Inflammatory macrophage treated with lipopolysaccharide for 4 hours (primary cell): ENCODE data around the gene KAT8.

ENCODE experiments used
- DNase-seq: peaks from one replicate; pipeline ENCODE4 v3.0.0-alpha.2; 2020

KAT8 gene

GRCh38 chr16:31117384-31118222 is at the start of gene KAT8:
Gene KAT8, plus strand, starts transcription at chr16:31117664. Its CDS starts 18 bp downstream, at chr16:31117682.
- DNase-seq: peak; percentile 99

GRCh38 chr16:31071861-31072260 is 45.6 kb upstream of the KAT8 start:
- peak; percentile 53 for DNase-seq

GRCh38 chr16:31072540-31073141 is 44.8 kb upstream of the KAT8 start:
- peak; percentile 19 for DNase-seq

DNA sequence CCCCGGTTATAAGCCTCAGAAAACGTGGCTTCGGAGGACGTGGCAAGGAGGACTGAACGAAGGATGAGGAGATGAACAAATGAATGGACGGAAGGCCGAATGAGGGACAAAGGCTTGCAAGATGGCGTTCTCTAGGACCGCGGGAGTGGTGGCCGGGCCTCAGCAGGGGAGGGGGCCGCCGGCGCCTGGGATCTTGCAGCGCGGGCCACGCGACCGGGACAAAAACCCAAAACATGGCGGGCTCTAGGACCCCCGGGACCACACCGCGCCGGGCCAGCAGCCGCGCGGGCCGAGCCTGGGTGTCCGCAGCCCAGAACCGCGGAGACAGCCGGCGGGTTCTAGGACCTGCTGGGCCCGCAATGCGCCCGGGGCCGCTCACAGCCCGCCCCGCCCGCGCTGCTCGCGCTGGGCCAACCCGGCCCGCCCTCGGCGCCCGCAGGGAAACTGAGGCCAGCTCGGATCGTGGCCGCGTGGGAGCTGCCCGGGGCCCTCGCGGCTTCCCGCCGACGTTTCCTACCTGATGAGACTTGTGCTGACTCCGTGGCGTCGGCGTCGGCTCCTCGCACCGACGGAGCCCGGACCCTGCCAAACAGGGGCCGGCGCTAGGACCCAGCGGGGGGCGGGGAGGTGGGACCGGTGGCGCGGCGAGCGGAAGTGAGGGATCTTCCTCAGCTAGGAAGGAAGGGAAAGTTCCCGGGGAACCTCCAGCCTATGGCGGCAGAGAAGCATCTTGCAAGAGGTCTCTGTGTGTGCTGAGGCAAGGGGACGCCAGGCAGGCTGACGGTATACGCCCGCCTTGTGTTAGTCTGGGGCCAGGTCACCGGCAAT is 44.1 kb upstream of the KAT8 start:
- DNase-seq: peak; percentile 93

GRCh38 chr16:31073970-31074813 is 43.3 kb upstream of the KAT8 start, which contains the start of the genes ZNF646 and ZNF668:
Gene ZNF646, plus strand, starts transcription at chr16:31074422. Its CDS starts 1,903 bp downstream, at chr16:31076325.
Gene ZNF668, minus strand, starts transcription at chr16:31074240. Its CDS starts 9,781 bp downstream, at chr16:31064459.
- DNase-seq: peak; percentile 100

- no peak for DNase-seq
Measured at GRCh38 chr16:31074814-31075183, 42.7 kb upstream of the KAT8 start.

DNA sequence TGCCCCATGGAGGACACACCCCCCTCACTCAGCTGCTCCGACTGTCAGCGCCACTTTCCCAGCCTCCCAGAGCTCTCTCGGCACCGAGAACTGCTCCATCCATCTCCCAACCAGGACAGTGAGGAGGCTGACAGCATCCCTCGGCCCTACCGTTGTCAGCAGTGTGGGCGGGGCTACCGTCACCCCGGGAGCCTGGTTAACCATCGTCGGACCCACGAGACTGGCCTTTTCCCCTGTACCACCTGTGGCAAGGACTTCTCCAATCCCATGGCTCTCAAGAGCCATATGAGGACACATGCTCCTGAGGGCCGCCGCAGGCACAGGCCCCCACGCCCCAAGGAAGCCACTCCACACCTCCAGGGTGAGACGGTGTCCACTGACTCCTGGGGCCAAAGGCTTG is 41.1 kb upstream of the KAT8 start:
- no peak for DNase-seq

- no peak for DNase-seq
Measured at GRCh38 chr16:31077024-31077423, 40.4 kb upstream of the KAT8 start.

DNA sequence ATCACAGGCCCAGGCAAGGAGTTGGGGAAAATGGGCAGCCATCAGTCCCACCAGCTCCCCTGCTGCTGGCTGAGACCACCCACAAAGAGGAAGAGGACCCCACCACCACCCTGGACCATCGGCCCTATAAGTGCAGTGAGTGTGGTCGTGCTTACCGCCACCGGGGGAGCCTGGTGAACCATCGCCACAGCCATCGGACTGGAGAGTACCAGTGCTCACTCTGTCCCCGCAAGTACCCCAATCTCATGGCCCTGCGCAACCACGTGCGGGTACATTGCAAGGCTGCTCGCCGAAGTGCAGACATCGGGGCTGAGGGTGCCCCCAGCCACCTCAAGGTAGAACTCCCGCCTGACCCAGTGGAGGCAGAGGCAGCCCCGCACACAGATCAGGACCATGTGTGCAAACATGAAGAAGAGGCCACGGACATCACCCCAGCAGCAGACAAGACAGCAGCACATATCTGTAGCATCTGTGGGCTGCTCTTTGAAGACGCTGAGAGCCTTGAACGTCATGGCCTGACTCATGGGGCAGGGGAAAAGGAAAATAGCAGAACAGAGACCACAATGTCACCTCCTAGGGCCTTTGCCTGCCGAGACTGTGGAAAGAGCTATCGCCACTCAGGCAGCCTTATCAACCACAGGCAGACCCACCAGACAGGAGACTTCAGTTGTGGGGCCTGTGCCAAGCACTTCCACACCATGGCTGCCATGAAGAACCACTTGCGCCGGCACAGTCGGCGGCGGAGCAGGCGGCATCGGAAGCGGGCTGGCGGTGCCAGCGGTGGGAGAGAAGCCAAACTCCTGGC is 39.7 kb upstream of the KAT8 start:
- DNase-seq: no peak

- no peak for DNase-seq
Measured at GRCh38 chr16:31078597-31079341, 38.7 kb upstream of the KAT8 start.

- peak; percentile 12 for DNase-seq
Measured at GRCh38 chr16:31079342-31079944, 38.0 kb upstream of the KAT8 start.

GRCh38 chr16:31080035-31080629 is 37.3 kb upstream of the KAT8 start:
- no peak for DNase-seq

DNA sequence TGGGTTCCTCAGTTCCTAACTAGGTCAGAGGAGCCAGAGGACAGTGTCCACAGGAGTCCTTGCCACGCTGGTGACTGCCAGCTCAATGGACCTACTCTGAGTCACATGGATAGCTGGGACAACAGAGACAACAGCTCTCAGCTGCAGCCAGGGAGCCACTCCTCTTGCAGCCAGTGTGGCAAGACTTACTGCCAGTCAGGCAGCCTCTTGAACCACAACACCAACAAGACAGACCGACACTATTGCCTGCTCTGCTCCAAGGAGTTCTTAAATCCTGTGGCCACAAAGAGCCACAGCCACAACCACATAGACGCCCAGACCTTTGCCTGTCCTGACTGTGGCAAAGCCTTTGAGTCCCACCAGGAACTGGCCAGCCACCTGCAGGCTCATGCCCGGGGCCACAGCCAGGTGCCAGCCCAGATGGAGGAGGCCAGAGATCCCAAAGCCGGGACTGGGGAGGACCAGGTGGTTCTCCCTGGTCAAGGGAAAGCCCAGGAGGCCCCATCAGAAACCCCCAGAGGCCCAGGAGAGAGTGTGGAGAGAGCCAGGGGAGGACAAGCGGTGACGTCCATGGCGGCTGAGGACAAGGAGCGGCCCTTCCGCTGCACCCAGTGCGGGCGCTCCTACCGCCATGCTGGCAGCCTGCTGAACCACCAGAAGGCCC is 36.6 kb upstream of the KAT8 start:
- DNase-seq: no peak

GRCh38 chr16:31081428-31082351 is 35.8 kb upstream of the KAT8 start:
- DNase-seq: peak; percentile 17

DNA sequence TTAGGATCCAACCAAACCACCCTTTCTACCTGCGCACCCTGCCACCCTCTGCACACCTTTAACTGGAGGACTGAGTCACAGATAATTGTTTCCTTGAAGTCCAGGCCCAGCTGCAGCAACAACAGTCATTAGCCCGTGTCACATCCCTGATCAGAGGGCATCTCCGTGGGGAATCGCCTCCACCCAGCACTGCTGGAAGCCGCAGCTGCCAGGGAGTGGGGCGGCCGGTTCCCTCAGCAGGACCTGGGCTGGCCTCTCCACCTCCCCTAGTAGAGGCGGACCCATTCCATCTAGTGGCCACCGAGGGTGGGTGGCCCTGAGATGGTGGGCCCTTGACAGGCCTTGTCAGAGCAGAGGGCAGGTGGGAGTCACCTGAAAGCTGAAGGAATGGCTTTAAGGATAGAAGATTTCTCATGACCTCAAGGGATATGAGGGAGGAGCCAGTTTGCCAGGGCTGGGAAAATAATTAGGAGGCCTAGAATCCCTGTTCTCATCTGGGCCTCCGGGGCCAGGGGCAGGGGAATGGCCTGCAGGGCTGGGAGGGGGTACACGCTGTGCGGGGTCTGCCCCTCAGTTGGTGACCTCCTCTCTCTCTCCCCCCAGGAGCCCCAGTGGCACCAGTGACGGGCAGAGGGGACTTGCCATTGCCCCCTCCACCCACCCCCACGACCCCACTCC is 35.0 kb upstream of the KAT8 start:
- DNase-seq: no peak

- no peak for DNase-seq
Measured at GRCh38 chr16:31083081-31083480, 34.4 kb upstream of the KAT8 start.

DNA sequence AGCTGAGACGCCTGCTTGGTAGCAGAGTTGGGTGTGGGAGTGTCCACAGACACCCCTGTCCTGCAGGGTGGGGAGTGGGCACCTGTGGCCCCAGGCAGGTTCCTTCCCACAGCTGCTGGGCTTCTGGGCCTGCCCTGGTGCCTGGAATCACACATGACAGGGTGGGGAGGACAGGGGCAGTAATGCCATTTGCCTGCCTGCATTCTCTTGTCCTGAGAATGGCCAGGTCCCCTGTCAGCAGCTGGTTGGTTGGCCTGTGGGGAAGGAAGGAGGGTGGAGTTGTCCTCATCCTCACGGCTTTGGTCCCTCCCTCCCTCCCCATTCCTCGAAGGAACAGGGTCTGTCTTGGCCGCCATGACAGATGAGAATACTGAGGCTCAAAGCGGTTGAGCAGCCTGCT is 33.9 kb upstream of the KAT8 start:
- no peak for DNase-seq

DNA sequence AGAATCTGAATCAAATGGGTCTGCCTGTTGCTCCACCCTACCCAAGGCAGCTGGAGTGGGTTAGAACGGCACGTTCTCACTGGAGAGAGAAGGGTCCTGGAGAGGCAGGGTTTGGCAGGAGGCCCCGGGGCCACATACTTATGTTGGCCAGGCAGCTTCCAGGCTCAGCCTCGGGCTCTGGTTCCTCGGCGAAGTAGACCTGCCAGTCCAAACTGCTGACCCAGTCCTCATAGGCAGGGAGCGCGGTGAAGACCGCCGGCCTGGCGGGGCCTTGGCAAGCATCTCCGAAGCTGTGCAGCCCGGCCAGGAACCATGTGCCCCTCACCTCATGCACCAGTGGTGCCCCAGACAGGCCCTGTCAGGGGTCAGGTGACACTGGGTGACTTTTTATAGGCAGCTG is 33.5 kb upstream of the KAT8 start:
- no peak for DNase-seq
